NOMO-1 (cell line): ENCODE measurements around the gene ANKRD24.
"Not testable (repeated sequence)": the region's sequence is repeated elsewhere in the genome, so short reads cannot be mapped to it uniquely, and the experiment has no call there.

Source experiments
- DNase-seq, 2 experiments: peaks; one replicate each; lab custom pipeline; 2025; ENCODE audit not compliant: unreplicated experiment in 2 of 2; lab: John Stamatoyannopoulos, UW

Gene ANKRD24

GRCh38 chr19:4267101-4267900 is 84.8 kb downstream of the ANKRD24 start:
- peak in 1 of 2 experiments; percentile 32 for DNase-seq

GRCh38 chr19:4267901-4268815 is 85.7 kb downstream of the ANKRD24 start:
- DNase-seq, result no peak

- no peak for DNase-seq
Observed at GRCh38 chr19:4268816-4269430, 86.4 kb downstream of the ANKRD24 start.

- DNase-seq, result no peak
Observed at GRCh38 chr19:4272894-4273293, 90.4 kb downstream of the ANKRD24 start.

- DNase-seq, result not testable (repeated sequence)
Observed at GRCh38 chr19:4274321-4274686, 91.8 kb downstream of the ANKRD24 start.
